Thoracic aorta (tissue), 2 donors: ENCODE results near the gene RBM11. TPM values are rescaled to one million over a fixed set of nuclear protein-coding genes. Genes with fewer than 3 reads are reported as not detected.

Experiments
- ATAC-seq: fragments of 150-250 bp; one replicate; pipeline ENCODE4 v1.8.0; 2017; ENCODE audit warnings: low read depth; ENCODE audit not compliant: insufficient number of reproducible peaks, low FRiP score
- DNase-seq: peaks from one replicate; pipeline ENCODE4 v3.0.0-alpha.2; 2020; ENCODE audit warnings: low spot score
- H3K27ac ChIP-seq, 2 donors: fragments of 200-600 bp; sonication (generic); 1 replicate in 1 of 2; 2 replicates in 1 of 2; pipeline ENCODE4 v1.5.1; 2016; ENCODE audit warnings: mild to moderate bottlenecking in 2 of 2, moderate library complexity in 2 of 2
- H3K27me3 ChIP-seq: fragments of 200-600 bp; sonication (generic); replicated peaks from 2 replicates; pipeline ENCODE4 v1.6.0; 2016; ENCODE audit warnings: mild to moderate bottlenecking; ENCODE audit not compliant: insufficient read depth
- H3K36me3 ChIP-seq: fragments of 200-600 bp; sonication (generic); one replicate; pipeline ENCODE4 v1.5.1; 2016
- H3K4me1 ChIP-seq, 2 donors: fragments of 200-600 bp; sonication (generic); 1 replicate in 1 of 2; 2 replicates in 1 of 2; pipeline versions ENCODE4 v1.5.1 to v1.6.0; 2016; ENCODE audit warnings: low read depth in 2 of 2, mild to moderate bottlenecking in 1 of 2; ENCODE audit not compliant: control insufficient read depth in 1 of 2
- H3K4me3 ChIP-seq: fragments of 200-600 bp; sonication (generic); 2 replicates; pipeline ENCODE4 v1.5.1; 2016; ENCODE audit warnings: mild to moderate bottlenecking
- H3K9me3 ChIP-seq: fragments of 200-600 bp; sonication (generic); 2 replicates; pipeline ENCODE4 v1.5.1; 2016
- total RNA-seq, 2 donors: library from RNA; depleted of rRNA; stranded (reverse); fragments of >200 nt; gene quantifications; one replicate each; pipeline versions ENCODE4 v1.1.0 to v1.2.3, GENCODE V29; 2016
- TF ChIP-seq, protein P1 (sequence below): fragments of 200-600 bp; sonication (generic); IDR thresholded peaks from one replicate; pipeline ENCODE4 v1.5.1; 2019; ENCODE audit warnings: antibody characterized with exemption

RBM11 gene
- total RNA-seq, 2 donors from 2014 or later, result 0.49 to 1.5 TPM

DNA sequence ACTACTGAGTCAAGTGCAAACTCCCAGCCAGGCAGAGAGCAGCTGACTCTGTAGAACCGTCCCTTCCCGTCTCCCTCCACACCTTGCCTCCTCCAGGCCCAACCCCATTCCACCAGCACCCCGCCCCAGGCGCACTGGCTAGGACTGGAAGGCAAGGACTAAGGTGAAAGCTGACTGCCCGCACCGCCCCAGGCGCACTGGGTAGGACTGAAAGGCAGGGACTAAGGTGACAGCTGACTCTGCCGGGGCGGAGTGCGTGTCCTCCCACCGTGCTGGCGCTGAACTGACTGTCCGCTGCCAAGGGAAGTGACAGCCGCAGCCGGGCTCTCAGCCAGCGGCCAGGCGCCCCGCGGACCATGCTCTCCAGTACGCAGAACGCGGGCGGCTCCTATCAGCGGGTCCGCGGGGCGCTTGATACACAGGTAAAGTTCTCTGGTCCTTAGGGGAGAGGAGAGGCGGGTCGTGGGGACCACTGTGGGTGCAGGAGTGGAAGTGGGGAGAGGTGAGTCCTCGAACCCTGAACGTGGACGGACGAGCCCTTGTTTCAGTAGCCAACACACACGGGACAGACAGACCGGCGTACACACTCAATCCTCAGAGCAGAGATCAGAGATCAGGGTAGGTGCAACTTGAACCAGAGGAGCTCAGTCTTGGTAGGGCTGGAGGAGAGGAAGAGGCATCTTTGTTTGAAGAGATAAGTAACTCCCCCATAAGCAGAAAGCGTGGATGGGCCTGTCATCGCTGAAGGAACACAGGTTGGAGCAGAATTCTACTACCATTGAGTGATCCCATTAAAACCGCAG lies 58.0 kb downstream of the RBM11 start:
- Histone ChIP-seq H3K27me3 (no peaks in the 10 kb centered on the region), H3K4me1 (no peaks in the 10 kb centered on the region), H3K36me3 (no peaks in the 10 kb centered on the region), H3K9me3 (no peaks in the 10 kb centered on the region), H3K4me3 (peak overlapping the region; percentile 30), H3K27ac (no peak overlapping the region)
- no peak for ATAC-seq
- TF ChIP-seq, protein P1, sequence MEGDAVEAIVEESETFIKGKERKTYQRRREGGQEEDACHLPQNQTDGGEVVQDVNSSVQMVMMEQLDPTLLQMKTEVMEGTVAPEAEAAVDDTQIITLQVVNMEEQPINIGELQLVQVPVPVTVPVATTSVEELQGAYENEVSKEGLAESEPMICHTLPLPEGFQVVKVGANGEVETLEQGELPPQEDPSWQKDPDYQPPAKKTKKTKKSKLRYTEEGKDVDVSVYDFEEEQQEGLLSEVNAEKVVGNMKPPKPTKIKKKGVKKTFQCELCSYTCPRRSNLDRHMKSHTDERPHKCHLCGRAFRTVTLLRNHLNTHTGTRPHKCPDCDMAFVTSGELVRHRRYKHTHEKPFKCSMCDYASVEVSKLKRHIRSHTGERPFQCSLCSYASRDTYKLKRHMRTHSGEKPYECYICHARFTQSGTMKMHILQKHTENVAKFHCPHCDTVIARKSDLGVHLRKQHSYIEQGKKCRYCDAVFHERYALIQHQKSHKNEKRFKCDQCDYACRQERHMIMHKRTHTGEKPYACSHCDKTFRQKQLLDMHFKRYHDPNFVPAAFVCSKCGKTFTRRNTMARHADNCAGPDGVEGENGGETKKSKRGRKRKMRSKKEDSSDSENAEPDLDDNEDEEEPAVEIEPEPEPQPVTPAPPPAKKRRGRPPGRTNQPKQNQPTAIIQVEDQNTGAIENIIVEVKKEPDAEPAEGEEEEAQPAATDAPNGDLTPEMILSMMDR, result no peak
- no peak for DNase-seq

DNA sequence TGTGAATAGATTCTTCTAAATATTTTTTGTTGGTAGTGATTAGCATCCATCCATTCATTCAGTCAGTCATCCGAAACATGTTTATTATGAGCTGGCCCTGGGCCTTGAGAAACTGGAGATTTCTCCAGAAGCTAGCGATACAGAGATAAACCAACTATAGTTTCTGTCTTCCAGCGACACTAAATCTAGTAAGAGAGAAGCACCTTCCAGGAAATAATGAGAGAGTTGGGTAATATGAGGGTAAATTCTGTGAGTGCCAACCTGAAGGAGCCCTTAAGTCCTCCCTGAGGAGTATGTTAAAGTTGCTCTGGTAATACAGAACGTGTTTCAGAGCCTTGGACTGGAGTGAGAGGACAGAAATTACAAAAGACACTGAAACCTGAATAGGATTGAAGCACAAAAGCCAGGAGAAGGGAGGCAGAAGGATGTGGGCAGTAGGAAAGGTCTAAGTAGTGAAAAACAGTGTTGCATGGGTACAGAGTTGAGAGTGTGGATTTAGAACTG lies 59.8 kb downstream of the RBM11 start:
- Histone ChIP-seq H3K9me3 (no peaks in the 10 kb centered on the region), H3K36me3 (no peaks in the 10 kb centered on the region), H3K4me1 (no peaks in the 10 kb centered on the region), H3K27ac (no peak overlapping the region), H3K27me3 (no peaks in the 10 kb centered on the region), H3K4me3 (no peak overlapping the region)
- TF ChIP-seq, protein P1, result no peak
- no peak for ATAC-seq
- no peak for DNase-seq

Other genes with a start within 250 kb of the RBM11 start
- gene LIPI, start 5.2 kb upstream of the RBM11 start, total RNA-seq, result not detected
- gene HSPA13, start 167.0 kb downstream of the RBM11 start, total RNA-seq, result 10 to 100 TPM; 19.9 to 27.6 TPM